Fibroblast of mammary gland (primary cell): ENCODE measurements around the gene DTD2.
"Not testable (repeated sequence)": the region's sequence is repeated elsewhere in the genome, so short reads cannot be mapped to it uniquely, and the experiment has no call there.

Experiments used
- DNase-seq: peaks from one replicate; pipeline ENCODE4 v3.0.0-alpha.2; 2010; ENCODE audit warnings: low read depth
- H3K4me3 ChIP-seq: 2 replicates; pipeline ENCODE4 v1.5.1; 2011; ENCODE audit warnings: low read depth, mild to moderate bottlenecking, low read length, moderate library complexity; ENCODE audit not compliant: control insufficient read depth
- CTCF ChIP-seq: conservative IDR thresholded peaks from 2 replicates; pipeline ENCODE4 v1.5.1; 2011; ENCODE audit warnings: low read depth, low read length, inconsistent platforms; ENCODE audit not compliant: control insufficient read depth, insufficient read depth

Gene DTD2

DNA sequence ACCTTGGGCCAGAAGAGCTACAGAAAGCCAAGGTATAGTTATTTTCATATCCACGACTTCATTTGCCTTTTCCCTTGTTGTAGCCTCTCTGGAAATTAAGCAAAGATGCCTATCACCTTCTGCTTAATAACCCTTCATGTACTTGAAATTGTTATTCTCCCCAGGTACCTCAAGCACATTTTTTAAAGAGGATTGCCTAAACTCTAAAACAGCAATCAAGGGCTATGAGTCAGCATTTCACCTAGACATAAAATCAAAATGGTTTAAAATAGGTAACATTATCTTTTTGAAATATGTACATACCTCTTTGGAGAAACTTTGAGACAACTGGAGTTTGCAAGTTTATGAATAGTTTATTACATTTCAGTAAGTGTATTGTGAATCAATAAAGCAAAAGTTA is 11.6 kb downstream of the DTD2 start:
- no peak overlapping the region for H3K4me3 ChIP-seq
- DNase-seq = no peak
- TF ChIP-seq CTCF = no peak

- H3K4me3 ChIP-seq = no peak overlapping the region
- DNase-seq = no peak
- no peak for TF ChIP-seq CTCF
These were observed 15.0 kb downstream of the DTD2 start for GRCh38 chr14:31442284-31442683.

DNA sequence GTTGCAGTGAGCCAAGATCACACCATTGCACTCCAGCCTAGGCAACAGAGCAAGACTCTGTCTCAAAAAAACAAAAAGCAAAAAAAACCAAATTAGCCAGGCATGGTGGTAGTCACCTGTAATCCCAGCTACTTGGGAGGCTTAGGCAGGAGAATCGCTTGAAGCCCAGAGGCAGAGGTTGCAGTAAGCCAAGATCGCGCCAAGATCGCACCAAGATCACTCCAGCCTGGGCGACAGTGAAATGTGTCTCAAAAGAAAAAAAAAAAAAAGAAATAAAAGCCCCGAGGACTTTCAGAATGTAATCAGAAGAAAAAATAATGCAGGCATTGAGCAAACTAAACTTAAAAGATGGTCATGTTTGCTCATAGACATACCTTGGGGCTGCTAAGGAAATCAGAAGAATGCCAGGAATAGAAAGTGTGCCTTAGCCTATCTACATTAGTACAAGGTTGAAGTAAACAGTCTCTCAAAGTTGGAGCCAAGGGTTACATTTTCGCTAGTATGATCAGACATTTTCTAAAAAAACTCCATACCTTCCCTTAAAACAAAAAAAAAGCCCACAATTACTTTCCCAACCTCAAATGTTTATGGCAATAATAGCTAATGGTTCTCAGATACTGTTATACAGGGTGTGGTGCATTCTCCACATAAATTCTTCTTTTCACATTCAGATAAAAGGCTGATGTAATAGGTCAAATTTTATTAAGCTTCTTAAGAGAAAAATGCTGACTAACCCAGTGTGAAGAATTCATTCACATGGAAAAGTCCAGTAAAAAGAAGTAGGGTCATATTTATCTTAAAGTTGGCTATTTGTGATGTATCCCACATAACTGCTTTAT is 15.8 kb downstream of the DTD2 start:
- peak; percentile 46 for DNase-seq
- no peak for TF ChIP-seq CTCF
- H3K4me3 ChIP-seq = no peak overlapping the region

DNA sequence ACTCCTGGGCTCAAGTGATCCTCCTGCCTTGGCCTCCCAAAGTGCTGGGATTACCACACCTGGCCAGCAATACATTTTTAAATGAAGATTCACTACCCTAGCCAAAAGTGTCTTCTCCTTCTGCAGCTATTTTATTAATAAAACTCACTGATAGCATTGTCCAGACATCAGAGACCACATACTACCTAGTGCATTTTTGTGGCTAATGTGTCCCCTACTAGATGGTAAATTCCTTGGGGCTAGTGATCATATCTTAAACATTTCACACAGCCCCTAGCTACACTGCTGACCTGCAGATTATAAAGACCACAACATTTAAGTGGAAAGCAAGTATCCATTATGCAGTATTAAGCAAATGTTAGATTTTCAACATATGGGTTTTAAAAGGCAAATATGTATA is 17.0 kb downstream of the DTD2 start:
- DNase-seq = no peak
- no peak overlapping the region for H3K4me3 ChIP-seq
- no peak for TF ChIP-seq CTCF

- no peak for TF ChIP-seq CTCF
- H3K4me3 ChIP-seq = no peak overlapping the region
- DNase-seq = no peak
These were observed 17.7 kb downstream of the DTD2 start for GRCh38 chr14:31439561-31439960.

DNA sequence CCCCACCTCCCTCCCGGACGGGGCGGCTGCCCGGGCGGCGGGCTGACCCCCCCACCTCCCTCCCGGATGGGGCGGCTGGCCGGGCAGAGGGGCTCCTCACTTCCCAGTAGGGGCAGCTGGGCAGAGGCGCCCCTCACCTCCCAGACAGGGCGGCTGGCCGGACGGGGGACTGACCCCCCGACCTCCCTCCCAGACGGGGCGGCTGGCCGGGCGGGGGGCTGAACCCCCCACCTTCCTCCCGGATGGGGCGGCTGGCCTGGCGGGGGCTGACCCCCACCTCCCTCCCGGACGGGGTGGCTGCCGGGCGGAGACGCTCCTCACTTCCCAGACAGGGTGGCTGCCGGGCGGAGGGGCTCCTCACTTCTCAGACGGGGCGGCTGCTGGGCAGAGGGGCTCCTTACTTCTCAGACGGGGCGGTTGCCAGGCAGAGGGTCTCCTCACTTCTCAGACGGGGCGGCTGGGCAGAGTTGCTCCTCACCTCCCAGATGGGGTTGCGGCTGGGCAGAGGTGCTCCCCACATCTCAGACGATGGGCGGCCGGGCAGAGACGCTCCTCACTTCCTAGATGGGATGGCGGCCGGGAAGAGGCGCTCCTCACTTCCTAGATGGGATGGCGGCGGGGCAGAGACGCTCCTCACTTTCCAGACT is 20.1 kb downstream of the DTD2 start:
- H3K4me3 ChIP-seq, DNase-seq: not testable (repeated sequence)

DNA sequence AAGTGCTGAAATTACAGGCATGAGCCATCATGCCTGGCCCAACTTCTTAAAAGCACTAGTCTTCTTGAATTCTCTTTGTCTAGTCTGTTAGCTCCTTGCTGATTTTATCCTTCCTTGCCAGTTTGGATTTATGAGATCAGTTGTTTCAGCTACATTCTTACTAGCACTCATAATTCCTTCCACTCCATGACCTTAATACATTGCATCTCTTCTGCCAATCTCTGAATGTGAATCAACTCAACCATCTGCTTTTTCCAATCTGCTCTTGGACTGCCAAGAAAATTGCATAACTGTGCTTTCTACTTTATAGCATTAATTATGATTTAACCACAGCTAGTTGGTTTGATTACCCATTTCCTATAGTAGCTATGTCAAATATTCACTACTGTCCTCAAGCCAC is 22.0 kb downstream of the DTD2 start:
- TF ChIP-seq CTCF = no peak
- peak; percentile 80 for DNase-seq
- no peak overlapping the region for H3K4me3 ChIP-seq
